Measurements from ENCODE around the gene ADAMTS8. TPM values are rescaled to one million over a fixed set of nuclear protein-coding genes. Genes with fewer than 3 reads are reported as not detected.

ADAMTS8 gene
- 1 to 10 TPM; 2.2 to 3.1 TPM for polyA plus RNA-seq

- Histone ChIP-seq H3K4me3 (ENCODE audit: low read depth in 1 of 2, low read length in 2 of 2) (peak within 1 kb of the TSS; percentile 29 to 32), H3K4me1 (ENCODE audit: control insufficient read depth in 2 of 2, insufficient read depth in 2 of 2, low read length in 1 of 2) (peaks cover 0 to 8% of the 10 kb centered on the region in 2 donors), H3K36me3 (ENCODE audit: control insufficient read depth in 2 of 2, insufficient read depth in 2 of 2, low read length in 1 of 2) (no peaks in the 10 kb centered on the region), H3K27ac (ENCODE audit: low read depth in 2 of 2, low read length in 1 of 2) (peak within 1 kb of the TSS in 1 of 2 donors; percentile 5), H3K27me3 (ENCODE audit: control insufficient read depth in 1 of 2, insufficient read depth in 2 of 2, low read length in 2 of 2) (peaks cover 0 to 6% of the 10 kb centered on the region in 2 donors), H3K9me3 (ENCODE audit: control insufficient read depth in 2 of 2, insufficient read depth in 1 of 2, low read depth in 1 of 2, low read length in 1 of 2) (no peaks in the 10 kb centered on the region)
- WGBS, 2 donors, result 5 to 6% methylated on average over 56 to 64 of the region's 64 CpGs
Measured at GRCh38 chr11:130428316-130429119, at the start of gene ADAMTS8. TSS of gene ADAMTS8 (minus strand) at chr11:130428609. CDS start at chr11:130428286, 323 bp downstream.

GRCh38 chr11:130477586-130478203 is 49.3 kb upstream of the ADAMTS8 start:
- H3K9me3 ChIP-seq (ENCODE audit: control insufficient read depth in 2 of 2, insufficient read depth in 1 of 2, low read depth in 1 of 2, low read length in 1 of 2), result no peaks in the 10 kb centered on the region
- H3K4me3 ChIP-seq (ENCODE audit: low read depth in 1 of 2, low read length in 2 of 2), result no peak overlapping the region
- H3K27me3 ChIP-seq (ENCODE audit: control insufficient read depth in 1 of 2, insufficient read depth in 2 of 2, low read length in 2 of 2), result no peaks in the 10 kb centered on the region
- H3K36me3 ChIP-seq (ENCODE audit: control insufficient read depth in 2 of 2, insufficient read depth in 2 of 2, low read length in 1 of 2), result peaks cover 0 to 3% of the 10 kb centered on the region in 2 donors
- H3K4me1 ChIP-seq (ENCODE audit: control insufficient read depth in 2 of 2, insufficient read depth in 2 of 2, low read length in 1 of 2), result no peaks in the 10 kb centered on the region
- peak overlapping the region; percentile 64 to 66 for H3K27ac ChIP-seq (ENCODE audit: low read depth in 2 of 2, low read length in 1 of 2)
- WGBS, 2 donors, result 59 to 78% methylated on average over 6 of the region's 6 CpGs

- H3K27me3 ChIP-seq (ENCODE audit: control insufficient read depth in 1 of 2, insufficient read depth in 2 of 2, low read length in 2 of 2), result no peaks in the 10 kb centered on the region
- no peaks in the 10 kb centered on the region for H3K9me3 ChIP-seq (ENCODE audit: control insufficient read depth in 2 of 2, insufficient read depth in 1 of 2, low read depth in 1 of 2, low read length in 1 of 2)
- no peak overlapping the region for H3K4me3 ChIP-seq (ENCODE audit: low read depth in 1 of 2, low read length in 2 of 2)
- no peaks in the 10 kb centered on the region for H3K4me1 ChIP-seq (ENCODE audit: control insufficient read depth in 2 of 2, insufficient read depth in 2 of 2, low read length in 1 of 2)
- WGBS, 2 donors, result 84 to 88% methylated on average over 16 of the region's 16 CpGs
- H3K36me3 ChIP-seq (ENCODE audit: control insufficient read depth in 2 of 2, insufficient read depth in 2 of 2, low read length in 1 of 2), result peaks cover 0 to 3% of the 10 kb centered on the region in 2 donors
- H3K27ac ChIP-seq (ENCODE audit: low read depth in 2 of 2, low read length in 1 of 2), result no peak overlapping the region
Measured at GRCh38 chr11:130476922-130477491, 48.6 kb upstream of the ADAMTS8 start.

- WGBS, 2 donors, result 86 to 88% methylated on average over 12 of the region's 12 CpGs
- no peaks in the 10 kb centered on the region for H3K27me3 ChIP-seq (ENCODE audit: control insufficient read depth in 1 of 2, insufficient read depth in 2 of 2, low read length in 2 of 2)
- no peaks in the 10 kb centered on the region for H3K4me1 ChIP-seq (ENCODE audit: control insufficient read depth in 2 of 2, insufficient read depth in 2 of 2, low read length in 1 of 2)
- no peaks in the 10 kb centered on the region for H3K9me3 ChIP-seq (ENCODE audit: control insufficient read depth in 2 of 2, insufficient read depth in 1 of 2, low read depth in 1 of 2, low read length in 1 of 2)
- peak overlapping the region in 1 of 2 donors; percentile 13 for H3K27ac ChIP-seq (ENCODE audit: low read depth in 2 of 2, low read length in 1 of 2)
- no peak overlapping the region for H3K4me3 ChIP-seq (ENCODE audit: low read depth in 1 of 2, low read length in 2 of 2)
- peaks cover 0 to 3% of the 10 kb centered on the region in 2 donors for H3K36me3 ChIP-seq (ENCODE audit: control insufficient read depth in 2 of 2, insufficient read depth in 2 of 2, low read length in 1 of 2)
Measured at GRCh38 chr11:130476200-130476921, 48.0 kb upstream of the ADAMTS8 start.

GRCh38 chr11:130475426-130476053 is 47.1 kb upstream of the ADAMTS8 start:
- Histone ChIP-seq H3K27me3 (ENCODE audit: control insufficient read depth in 1 of 2, insufficient read depth in 2 of 2, low read length in 2 of 2) (no peaks in the 10 kb centered on the region), H3K36me3 (ENCODE audit: control insufficient read depth in 2 of 2, insufficient read depth in 2 of 2, low read length in 1 of 2) (peaks cover 0 to 9% of the 10 kb centered on the region in 2 donors), H3K4me1 (ENCODE audit: control insufficient read depth in 2 of 2, insufficient read depth in 2 of 2, low read length in 1 of 2) (no peaks in the 10 kb centered on the region), H3K27ac (ENCODE audit: low read depth in 2 of 2, low read length in 1 of 2) (no peak overlapping the region), H3K4me3 (ENCODE audit: low read depth in 1 of 2, low read length in 2 of 2) (no peak overlapping the region), H3K9me3 (ENCODE audit: control insufficient read depth in 2 of 2, insufficient read depth in 1 of 2, low read depth in 1 of 2, low read length in 1 of 2) (no peaks in the 10 kb centered on the region)
- WGBS, 2 donors, result 86 to 90% methylated on average over 10 of the region's 10 CpGs

- Histone ChIP-seq H3K27me3 (ENCODE audit: control insufficient read depth in 1 of 2, insufficient read depth in 2 of 2, low read length in 2 of 2) (no peaks in the 10 kb centered on the region), H3K4me3 (ENCODE audit: low read depth in 1 of 2, low read length in 2 of 2) (no peak overlapping the region), H3K9me3 (ENCODE audit: control insufficient read depth in 2 of 2, insufficient read depth in 1 of 2, low read depth in 1 of 2, low read length in 1 of 2) (no peaks in the 10 kb centered on the region), H3K36me3 (ENCODE audit: control insufficient read depth in 2 of 2, insufficient read depth in 2 of 2, low read length in 1 of 2) (peaks cover 0 to 9% of the 10 kb centered on the region in 2 donors), H3K27ac (ENCODE audit: low read depth in 2 of 2, low read length in 1 of 2) (no peak overlapping the region), H3K4me1 (ENCODE audit: control insufficient read depth in 2 of 2, insufficient read depth in 2 of 2, low read length in 1 of 2) (no peaks in the 10 kb centered on the region)
- WGBS, 2 donors, result 88 to 97% methylated on average over 12 of the region's 12 CpGs
Measured at GRCh38 chr11:130474637-130475400, 46.4 kb upstream of the ADAMTS8 start.

- H3K9me3 ChIP-seq (ENCODE audit: control insufficient read depth in 2 of 2, insufficient read depth in 1 of 2, low read depth in 1 of 2, low read length in 1 of 2), result no peaks in the 10 kb centered on the region
- no peaks in the 10 kb centered on the region for H3K27me3 ChIP-seq (ENCODE audit: control insufficient read depth in 1 of 2, insufficient read depth in 2 of 2, low read length in 2 of 2)
- no peak overlapping the region for H3K4me3 ChIP-seq (ENCODE audit: low read depth in 1 of 2, low read length in 2 of 2)
- no peaks in the 10 kb centered on the region for H3K4me1 ChIP-seq (ENCODE audit: control insufficient read depth in 2 of 2, insufficient read depth in 2 of 2, low read length in 1 of 2)
- WGBS, 2 donors, result 87 to 91% methylated on average over 20 to 21 of the region's 21 CpGs
- peaks cover 0 to 9% of the 10 kb centered on the region in 2 donors for H3K36me3 ChIP-seq (ENCODE audit: control insufficient read depth in 2 of 2, insufficient read depth in 2 of 2, low read length in 1 of 2)
- H3K27ac ChIP-seq (ENCODE audit: low read depth in 2 of 2, low read length in 1 of 2), result no peak overlapping the region
Measured at GRCh38 chr11:130473795-130474377, 45.5 kb upstream of the ADAMTS8 start.

GRCh38 chr11:130473056-130473794 is 44.8 kb upstream of the ADAMTS8 start:
- peaks cover 0 to 9% of the 10 kb centered on the region in 2 donors for H3K36me3 ChIP-seq (ENCODE audit: control insufficient read depth in 2 of 2, insufficient read depth in 2 of 2, low read length in 1 of 2)
- 94 to 95% methylated on average over 51 to 52 of the region's 52 CpGs for WGBS, 2 donors
- H3K27ac ChIP-seq (ENCODE audit: low read depth in 2 of 2, low read length in 1 of 2), result no peak overlapping the region
- H3K27me3 ChIP-seq (ENCODE audit: control insufficient read depth in 1 of 2, insufficient read depth in 2 of 2, low read length in 2 of 2), result no peaks in the 10 kb centered on the region
- no peaks in the 10 kb centered on the region for H3K4me1 ChIP-seq (ENCODE audit: control insufficient read depth in 2 of 2, insufficient read depth in 2 of 2, low read length in 1 of 2)
- no peak overlapping the region for H3K4me3 ChIP-seq (ENCODE audit: low read depth in 1 of 2, low read length in 2 of 2)
- H3K9me3 ChIP-seq (ENCODE audit: control insufficient read depth in 2 of 2, insufficient read depth in 1 of 2, low read depth in 1 of 2, low read length in 1 of 2), result no peaks in the 10 kb centered on the region
